ENCODE results near the gene PSMB2.

DNA sequence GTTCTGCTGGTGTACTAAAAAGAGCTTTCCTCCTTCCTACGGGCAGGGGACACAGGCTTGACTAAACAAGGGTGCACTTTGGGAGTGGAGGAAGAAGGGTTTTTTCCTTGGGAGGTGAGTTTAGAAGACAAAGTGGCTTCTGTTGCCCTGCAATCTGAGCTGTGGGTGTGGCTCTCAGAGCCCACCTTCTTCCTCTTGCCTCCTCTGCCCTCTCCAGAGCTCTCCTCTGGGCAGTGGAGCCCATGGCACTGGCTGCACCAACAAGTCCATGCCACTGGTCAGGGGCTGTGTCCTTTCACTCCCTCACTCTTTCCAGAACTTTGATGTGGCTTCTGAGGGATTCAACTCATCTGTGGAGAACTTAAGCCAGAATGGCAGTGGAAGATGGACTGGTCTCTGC is 25.6 kb upstream of the PSMB2 start:
- TF ChIP-seq RAD21 (IDR thresholded peaks at IDR 0.05; ENCODE audit: insufficient read depth, low read depth, low read length) (no peak), HCFC1 (IDR thresholded peaks at IDR 0.05; ENCODE audit: low read length) (no peak), POLR2AphosphoS5 (IDR thresholded peaks at IDR 0.05; ENCODE audit: low read length) (no peak), NFIC (IDR thresholded peaks at IDR 0.05; ENCODE audit: low read depth, low read length) (no peak), IRF4 (IDR thresholded peaks at IDR 0.05; ENCODE audit: low read depth, low read length) (no peak), JUND (IDR thresholded peaks at IDR 0.05; ENCODE audit: low read depth, low read length) (no peak), NRF1 (conservative IDR thresholded peaks at IDR 0.05; ENCODE audit: low read depth, low read length) (no peak), EZH2 (IDR thresholded peaks at IDR 0.05; ENCODE audit: borderline replicate concordance, control insufficient read depth, low read depth, low read length) (no peak)
- TF ChIP-seq, protein P1, sequence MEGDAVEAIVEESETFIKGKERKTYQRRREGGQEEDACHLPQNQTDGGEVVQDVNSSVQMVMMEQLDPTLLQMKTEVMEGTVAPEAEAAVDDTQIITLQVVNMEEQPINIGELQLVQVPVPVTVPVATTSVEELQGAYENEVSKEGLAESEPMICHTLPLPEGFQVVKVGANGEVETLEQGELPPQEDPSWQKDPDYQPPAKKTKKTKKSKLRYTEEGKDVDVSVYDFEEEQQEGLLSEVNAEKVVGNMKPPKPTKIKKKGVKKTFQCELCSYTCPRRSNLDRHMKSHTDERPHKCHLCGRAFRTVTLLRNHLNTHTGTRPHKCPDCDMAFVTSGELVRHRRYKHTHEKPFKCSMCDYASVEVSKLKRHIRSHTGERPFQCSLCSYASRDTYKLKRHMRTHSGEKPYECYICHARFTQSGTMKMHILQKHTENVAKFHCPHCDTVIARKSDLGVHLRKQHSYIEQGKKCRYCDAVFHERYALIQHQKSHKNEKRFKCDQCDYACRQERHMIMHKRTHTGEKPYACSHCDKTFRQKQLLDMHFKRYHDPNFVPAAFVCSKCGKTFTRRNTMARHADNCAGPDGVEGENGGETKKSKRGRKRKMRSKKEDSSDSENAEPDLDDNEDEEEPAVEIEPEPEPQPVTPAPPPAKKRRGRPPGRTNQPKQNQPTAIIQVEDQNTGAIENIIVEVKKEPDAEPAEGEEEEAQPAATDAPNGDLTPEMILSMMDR (IDR thresholded peaks at IDR 0.05 in 2 of 3, conservative IDR thresholded peaks at IDR 0.05 in 1 of 3; ENCODE audit: control insufficient read depth in 2 of 3, extremely low read depth in 1 of 3, insufficient read depth in 1 of 3, low read depth in 3 of 3, low read length in 3 of 3): no peak
- TF ChIP-seq, protein P2, sequence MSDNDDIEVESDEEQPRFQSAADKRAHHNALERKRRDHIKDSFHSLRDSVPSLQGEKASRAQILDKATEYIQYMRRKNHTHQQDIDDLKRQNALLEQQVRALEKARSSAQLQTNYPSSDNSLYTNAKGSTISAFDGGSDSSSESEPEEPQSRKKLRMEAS (IDR thresholded peaks at IDR 0.05; ENCODE audit: low read depth, low read length): no peak
- TF ChIP-seq, protein P3, sequence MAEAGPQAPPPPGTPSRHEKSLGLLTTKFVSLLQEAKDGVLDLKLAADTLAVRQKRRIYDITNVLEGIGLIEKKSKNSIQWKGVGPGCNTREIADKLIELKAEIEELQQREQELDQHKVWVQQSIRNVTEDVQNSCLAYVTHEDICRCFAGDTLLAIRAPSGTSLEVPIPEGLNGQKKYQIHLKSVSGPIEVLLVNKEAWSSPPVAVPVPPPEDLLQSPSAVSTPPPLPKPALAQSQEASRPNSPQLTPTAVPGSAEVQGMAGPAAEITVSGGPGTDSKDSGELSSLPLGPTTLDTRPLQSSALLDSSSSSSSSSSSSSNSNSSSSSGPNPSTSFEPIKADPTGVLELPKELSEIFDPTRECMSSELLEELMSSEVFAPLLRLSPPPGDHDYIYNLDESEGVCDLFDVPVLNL (IDR thresholded peaks at IDR 0.05; ENCODE audit: low read depth, low read length): no peak
